ENCODE data around the gene BRIP1. TPM values are rescaled to one million over a fixed set of nuclear protein-coding genes. Genes with fewer than 3 reads are reported as not detected.

BRIP1 gene
- total RNA-seq, 2 donors from 2014 or later: 24.2 to 25.5 TPM

DNA sequence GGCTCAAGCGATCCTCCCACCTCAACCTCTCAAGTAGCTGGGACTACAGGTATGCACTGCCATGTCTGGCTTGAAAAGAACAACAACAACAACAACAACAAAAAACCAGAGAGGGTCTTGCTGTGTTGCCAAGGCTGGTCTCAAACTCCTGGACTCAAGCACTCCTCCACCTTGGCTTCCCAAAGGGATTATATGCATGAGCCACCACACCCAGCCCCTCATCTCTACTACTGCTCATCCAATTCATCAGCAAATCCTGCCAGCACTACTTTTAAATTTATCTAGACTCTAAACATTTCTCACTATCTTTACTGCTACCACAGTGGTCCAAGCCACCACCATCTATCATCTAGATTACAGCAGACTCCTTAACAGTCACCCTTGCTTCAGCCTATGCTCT, 109.6 kb downstream of the BRIP1 start:
- Mint-ChIP-seq H3K36me3 (ENCODE audit: low read depth) (peaks cover 28% of the 10 kb centered on the region), H3K27ac (no peak overlapping the region), H3K4me1 (peaks cover 5% of the 10 kb centered on the region), H3K9me3 (peaks cover 4% of the 10 kb centered on the region), H3K4me3 (no peak overlapping the region), H3K27me3 (ENCODE audit: insufficient read depth) (no peaks in the 10 kb centered on the region)
- TF ChIP-seq, protein P1, sequence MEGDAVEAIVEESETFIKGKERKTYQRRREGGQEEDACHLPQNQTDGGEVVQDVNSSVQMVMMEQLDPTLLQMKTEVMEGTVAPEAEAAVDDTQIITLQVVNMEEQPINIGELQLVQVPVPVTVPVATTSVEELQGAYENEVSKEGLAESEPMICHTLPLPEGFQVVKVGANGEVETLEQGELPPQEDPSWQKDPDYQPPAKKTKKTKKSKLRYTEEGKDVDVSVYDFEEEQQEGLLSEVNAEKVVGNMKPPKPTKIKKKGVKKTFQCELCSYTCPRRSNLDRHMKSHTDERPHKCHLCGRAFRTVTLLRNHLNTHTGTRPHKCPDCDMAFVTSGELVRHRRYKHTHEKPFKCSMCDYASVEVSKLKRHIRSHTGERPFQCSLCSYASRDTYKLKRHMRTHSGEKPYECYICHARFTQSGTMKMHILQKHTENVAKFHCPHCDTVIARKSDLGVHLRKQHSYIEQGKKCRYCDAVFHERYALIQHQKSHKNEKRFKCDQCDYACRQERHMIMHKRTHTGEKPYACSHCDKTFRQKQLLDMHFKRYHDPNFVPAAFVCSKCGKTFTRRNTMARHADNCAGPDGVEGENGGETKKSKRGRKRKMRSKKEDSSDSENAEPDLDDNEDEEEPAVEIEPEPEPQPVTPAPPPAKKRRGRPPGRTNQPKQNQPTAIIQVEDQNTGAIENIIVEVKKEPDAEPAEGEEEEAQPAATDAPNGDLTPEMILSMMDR (conservative IDR thresholded peaks at IDR 0.05): no peak
- Histone ChIP-seq H3K4me3 (ENCODE audit: low read length) (no peak overlapping the region), H3K4me1 (ENCODE audit: control insufficient read depth, insufficient read depth, low read length) (no peaks in the 10 kb centered on the region), H3K9ac (ENCODE audit: extremely low read depth, low read length, poor library complexity, severe bottlenecking) (no peak overlapping the region), H3K27me3 (ENCODE audit: control insufficient read depth, insufficient read depth, low read length, poor library complexity, severe bottlenecking) (no peaks in the 10 kb centered on the region), H3K9me3 (ENCODE audit: control insufficient read depth, low read length) (no peaks in the 10 kb centered on the region), H3K27ac (ENCODE audit: low read depth, low read length) (no peak overlapping the region), H3K36me3 (ENCODE audit: control insufficient read depth, insufficient read depth, low read length) (peaks cover 11% of the 10 kb centered on the region)
- 67 to 84% methylated on average over 1 of the region's 1 CpG for WGBS, 2 experiments (ENCODE audit: insufficient coverage in 1 of 2, insufficient read length in 1 of 2)
- DNase-seq: no peak

DNA sequence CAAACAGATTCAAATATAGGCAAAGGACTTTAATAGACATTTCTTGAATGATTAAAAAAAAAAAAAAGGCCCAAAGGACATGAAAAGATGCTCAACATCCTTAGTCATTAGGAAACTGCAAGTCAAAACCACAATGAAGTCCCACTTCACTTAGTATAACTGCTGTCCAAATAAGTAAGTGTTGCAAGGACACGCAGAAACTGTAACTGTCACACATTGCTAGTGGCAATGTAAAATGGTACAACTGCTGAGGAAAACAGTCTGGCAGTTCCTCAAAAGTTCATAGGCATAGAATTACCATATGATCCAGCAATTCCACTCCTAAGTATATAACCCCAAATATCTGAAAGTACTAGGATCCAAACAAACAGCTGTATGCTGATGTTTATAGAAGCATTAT, 112.7 kb downstream of the BRIP1 start:
- Histone ChIP-seq H3K4me1 (ENCODE audit: control insufficient read depth, insufficient read depth, low read length) (no peaks in the 10 kb centered on the region), H3K9me3 (ENCODE audit: control insufficient read depth, low read length) (peaks cover 25% of the 10 kb centered on the region), H3K36me3 (ENCODE audit: control insufficient read depth, insufficient read depth, low read length) (peaks cover 11% of the 10 kb centered on the region), H3K9ac (ENCODE audit: extremely low read depth, low read length, poor library complexity, severe bottlenecking) (no peak overlapping the region), H3K27ac (ENCODE audit: low read depth, low read length) (no peak overlapping the region), H3K27me3 (ENCODE audit: control insufficient read depth, insufficient read depth, low read length, poor library complexity, severe bottlenecking) (no peaks in the 10 kb centered on the region), H3K4me3 (ENCODE audit: low read length) (no peak overlapping the region)
- TF ChIP-seq, protein P1 (conservative IDR thresholded peaks at IDR 0.05): no peak
- 92 to 100% methylated on average over 1 of the region's 1 CpG for WGBS, 2 experiments (ENCODE audit: insufficient coverage in 1 of 2, insufficient read length in 1 of 2)
- Mint-ChIP-seq H3K27ac (no peak overlapping the region), H3K4me3 (no peak overlapping the region), H3K4me1 (peaks cover 2% of the 10 kb centered on the region), H3K27me3 (ENCODE audit: insufficient read depth) (no peaks in the 10 kb centered on the region), H3K9me3 (peaks cover 28% of the 10 kb centered on the region), H3K36me3 (ENCODE audit: low read depth) (peaks cover 36% of the 10 kb centered on the region)
- DNase-seq: no peak

DNA sequence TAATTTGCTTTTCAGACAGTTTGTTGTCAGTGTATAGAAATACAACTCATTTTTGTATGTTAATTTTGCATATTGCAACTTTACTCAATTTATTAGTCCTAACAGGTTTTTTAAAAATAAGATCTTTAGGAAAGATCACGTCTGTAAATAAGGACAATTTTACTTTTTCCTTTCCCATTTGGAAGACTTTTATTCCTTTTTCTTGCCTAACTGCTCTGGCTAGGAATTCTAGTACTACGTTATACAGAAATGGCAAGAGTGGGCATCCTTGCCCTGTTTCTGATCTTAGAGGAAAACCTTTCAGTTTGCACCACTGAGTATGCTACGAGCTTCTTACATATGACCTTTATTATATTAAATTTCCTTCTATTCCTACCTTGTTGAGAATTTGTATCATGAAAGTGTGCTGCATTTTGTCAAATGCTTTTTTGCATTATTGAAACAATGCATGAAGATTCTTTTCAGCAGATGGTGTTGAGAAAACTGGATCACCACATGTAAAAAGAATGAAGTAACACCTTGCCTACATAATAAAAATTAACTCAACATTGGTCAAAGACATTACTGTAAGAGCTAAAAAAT, 113.4 kb downstream of the BRIP1 start:
- no peak overlapping the region for H3K27ac ChIP-seq (ENCODE audit: low read depth, low read length)
- DNase-seq: no peak
- H3K27me3 ChIP-seq (ENCODE audit: control insufficient read depth, insufficient read depth, low read length, poor library complexity, severe bottlenecking): no peaks in the 10 kb centered on the region
- H3K9me3 Mint-ChIP-seq: peaks cover 28% of the 10 kb centered on the region
- H3K27ac Mint-ChIP-seq: no peak overlapping the region
- no peak overlapping the region for H3K9ac ChIP-seq (ENCODE audit: extremely low read depth, low read length, poor library complexity, severe bottlenecking)
- no peaks in the 10 kb centered on the region for H3K27me3 Mint-ChIP-seq (ENCODE audit: insufficient read depth)
- TF ChIP-seq, protein P1 (conservative IDR thresholded peaks at IDR 0.05): no peak
- H3K36me3 Mint-ChIP-seq (ENCODE audit: low read depth): peaks cover 39% of the 10 kb centered on the region
- peaks cover 25% of the 10 kb centered on the region for H3K9me3 ChIP-seq (ENCODE audit: control insufficient read depth, low read length)
- H3K36me3 ChIP-seq (ENCODE audit: control insufficient read depth, insufficient read depth, low read length): peaks cover 11% of the 10 kb centered on the region
- H3K4me1 Mint-ChIP-seq: no peaks in the 10 kb centered on the region
- no peak overlapping the region for H3K4me3 Mint-ChIP-seq
- no peak overlapping the region for H3K4me3 ChIP-seq (ENCODE audit: low read length)
- no peaks in the 10 kb centered on the region for H3K4me1 ChIP-seq (ENCODE audit: control insufficient read depth, insufficient read depth, low read length)
- WGBS, 2 experiments (ENCODE audit: insufficient coverage in 1 of 2, insufficient read length in 1 of 2): 95 to 96% methylated on average over 2 to 3 of the region's 3 CpGs
